ENCODE results near the gene GYPA. TPM values are rescaled to one million over a fixed set of nuclear protein-coding genes. Genes with fewer than 3 reads are reported as not detected.

GYPA gene
- total RNA-seq, 1 donor from 2014 or later: 3.7 TPM

Other genes with a start within 250 kb of the GYPA start
- 1.2 TPM for gene GYPE, start 235.2 kb downstream of the GYPA start, total RNA-seq
- 7.7 TPM for gene GYPB, start 121.3 kb downstream of the GYPA start, total RNA-seq

Data from frontal cortex (tissue), 1 donor.